Measurements from ENCODE around the gene CA10. TPM values are rescaled to one million over a fixed set of nuclear protein-coding genes. Genes with fewer than 3 reads are reported as not detected.

The CA10 gene
- total RNA-seq, 1 experiment from 2014 or later: not detected

- CTCF ChIA-PET: no interaction called here
- peaks cover 22% of the 10 kb centered on the region for H3K27me3 Mint-ChIP-seq (ENCODE audit: insufficient read depth, unreplicated experiment)
- peak in 1 of 2 experiments; percentile 8 for DNase-seq
Measured at GRCh38 chr17:51653878-51654277, 504.6 kb downstream of the CA10 start.

GRCh38 chr17:51652529-51652928 is 506.0 kb downstream of the CA10 start:
- peaks cover 22% of the 10 kb centered on the region for H3K27me3 Mint-ChIP-seq (ENCODE audit: insufficient read depth, unreplicated experiment)
- H3K9me3 Mint-ChIP-seq (ENCODE audit: unreplicated experiment): no peaks in the 10 kb centered on the region
- Histone ChIP-seq H3K4me3 (ENCODE audit: low read depth, low read length) (no peak overlapping the region), H3K4me1 (no peaks in the 10 kb centered on the region), H3K36me3 (ENCODE audit: control insufficient read depth, insufficient read depth, low read length) (no peaks in the 10 kb centered on the region), H3K27me3 (replicated peaks; ENCODE audit: control insufficient read depth, insufficient read depth, low read length) (no peaks in the 10 kb centered on the region; the same call in none of the 2 replicates), H3K9me3 (no peaks in the 10 kb centered on the region)
- ChIA-PET CTCF (no interaction called here), POLR2A (no interaction called here)
- no peak for DNase-seq
- no TSS peak for BruUV-seq (replicated peaks)
- H3K36me3 Mint-ChIP-seq (ENCODE audit: insufficient read depth, unreplicated experiment): no peaks in the 10 kb centered on the region
- no peak overlapping the region for H3K4me3 Mint-ChIP-seq (ENCODE audit: unreplicated experiment)
- intact Hi-C loops (cut with micrococcal nuclease; ENCODE audit: unreplicated experiment): no loop called here
- no peak for TF ChIP-seq CTCF (IDR thresholded peaks at IDR 0.05; ENCODE audit: insufficient read depth in 1 of 2, low read depth in 1 of 2, low read length in 1 of 2, severe bottlenecking in 1 of 2, unreplicated experiment in 1 of 2)
- no peak overlapping the region for H3K27ac Mint-ChIP-seq (ENCODE audit: unreplicated experiment)
- no peaks in the 10 kb centered on the region for H3K4me1 Mint-ChIP-seq (ENCODE audit: low read depth, unreplicated experiment)

More at GRCh38 chr17:51653878-51654277, 504.6 kb downstream of the CA10 start:
- no peaks in the 10 kb centered on the region for H3K36me3 Mint-ChIP-seq (ENCODE audit: insufficient read depth, unreplicated experiment)
- Histone ChIP-seq H3K4me3 (ENCODE audit: low read depth, low read length) (no peak overlapping the region), H3K9me3 (no peaks in the 10 kb centered on the region), H3K4me1 (no peaks in the 10 kb centered on the region), H3K36me3 (ENCODE audit: control insufficient read depth, insufficient read depth, low read length) (no peaks in the 10 kb centered on the region), H3K27me3 (replicated peaks; ENCODE audit: control insufficient read depth, insufficient read depth, low read length) (no peaks in the 10 kb centered on the region; the same call in none of the 2 replicates)
- H3K4me1 Mint-ChIP-seq (ENCODE audit: low read depth, unreplicated experiment): no peaks in the 10 kb centered on the region
- no peak overlapping the region for H3K4me3 Mint-ChIP-seq (ENCODE audit: unreplicated experiment)
- POLR2A ChIA-PET: no interaction called here
- no peak overlapping the region for H3K27ac Mint-ChIP-seq (ENCODE audit: unreplicated experiment)
- TF ChIP-seq CTCF (IDR thresholded peaks at IDR 0.05; ENCODE audit: insufficient read depth in 1 of 2, low read depth in 1 of 2, low read length in 1 of 2, severe bottlenecking in 1 of 2, unreplicated experiment in 1 of 2): no peak
- no peaks in the 10 kb centered on the region for H3K9me3 Mint-ChIP-seq (ENCODE audit: unreplicated experiment)
- BruUV-seq (replicated peaks): no TSS peak
- intact Hi-C loops (cut with micrococcal nuclease; ENCODE audit: unreplicated experiment): no loop called here

- CTCF ChIA-PET: no interaction called here
Measured at GRCh38 chr17:51651513-51652298, 506.8 kb downstream of the CA10 start.

More at GRCh38 chr17:51651513-51652298, 506.8 kb downstream of the CA10 start:
- DNase-seq: no peak
- H3K27ac Mint-ChIP-seq (ENCODE audit: unreplicated experiment): no peak overlapping the region
- H3K4me3 Mint-ChIP-seq (ENCODE audit: unreplicated experiment): no peak overlapping the region
- Histone ChIP-seq H3K27me3 (replicated peaks; ENCODE audit: control insufficient read depth, insufficient read depth, low read length) (no peaks in the 10 kb centered on the region; the same call in none of the 2 replicates), H3K9me3 (no peaks in the 10 kb centered on the region), H3K4me1 (no peaks in the 10 kb centered on the region), H3K4me3 (ENCODE audit: low read depth, low read length) (no peak overlapping the region), H3K36me3 (ENCODE audit: control insufficient read depth, insufficient read depth, low read length) (no peaks in the 10 kb centered on the region)
- H3K27me3 Mint-ChIP-seq (ENCODE audit: insufficient read depth, unreplicated experiment): peaks cover 19% of the 10 kb centered on the region
- H3K9me3 Mint-ChIP-seq (ENCODE audit: unreplicated experiment): no peaks in the 10 kb centered on the region
- intact Hi-C loops (cut with micrococcal nuclease; ENCODE audit: unreplicated experiment): no loop called here
- no peak for TF ChIP-seq CTCF (IDR thresholded peaks at IDR 0.05; ENCODE audit: insufficient read depth in 1 of 2, low read depth in 1 of 2, low read length in 1 of 2, severe bottlenecking in 1 of 2, unreplicated experiment in 1 of 2)
- POLR2A ChIA-PET: no interaction called here
- H3K4me1 Mint-ChIP-seq (ENCODE audit: low read depth, unreplicated experiment): no peaks in the 10 kb centered on the region
- H3K36me3 Mint-ChIP-seq (ENCODE audit: insufficient read depth, unreplicated experiment): no peaks in the 10 kb centered on the region
- BruUV-seq (replicated peaks): no TSS peak

Measured in Caco-2 (cell line).